Measurements from ENCODE around the gene DOK6. TPM values are rescaled to one million over a fixed set of nuclear protein-coding genes. Genes with fewer than 3 reads are reported as not detected.

Gene DOK6
- total RNA-seq, 1 experiment from 2014 or later, result not detected

DNA sequence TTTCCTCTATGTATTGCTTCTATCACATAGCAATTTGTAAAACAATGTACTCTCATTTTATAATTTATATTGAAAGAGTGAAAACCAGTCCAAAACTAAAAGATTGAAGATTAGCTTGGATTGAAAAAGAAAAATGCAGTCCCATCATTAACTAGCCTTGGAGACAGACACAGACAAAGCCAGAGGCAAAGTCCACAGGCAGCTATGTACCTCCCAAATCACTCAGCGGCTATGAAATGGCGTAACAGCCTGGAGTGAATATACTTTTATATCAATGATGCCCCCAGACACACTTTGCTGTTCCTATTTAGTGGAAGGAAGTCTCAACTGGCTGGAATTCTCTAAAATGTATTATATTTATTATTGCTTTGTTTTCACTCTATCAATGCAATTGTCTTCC lies 33.6 kb upstream of the DOK6 start:
- H3K27ac ChIP-seq, result no peak overlapping the region
- no peaks in the 10 kb centered on the region for H3K4me1 ChIP-seq (replicated peaks; ENCODE audit: insufficient read depth)
- no peaks in the 10 kb centered on the region for H3F3A ChIP-seq (ENCODE audit: insufficient read depth, low read depth)
- H3K36me3 ChIP-seq (ENCODE audit: low read depth), result no peaks in the 10 kb centered on the region
- H4K20me1 ChIP-seq (ENCODE audit: insufficient read depth), result no peaks in the 10 kb centered on the region
- H3K79me2 ChIP-seq (ENCODE audit: low read depth), result no peaks in the 10 kb centered on the region
- intact Hi-C loops (cut with micrococcal nuclease; ENCODE audit: unreplicated experiment), result no loop called here
- no TSS peak for BruUV-seq (replicated peaks)
- CTCF ChIA-PET, result no interaction called here
- H3K4me2 ChIP-seq, result no peak overlapping the region
- H2AFZ ChIP-seq, result no peak overlapping the region
- no peaks in the 10 kb centered on the region for H3K27me3 ChIP-seq (ENCODE audit: insufficient read depth, low read depth)
- POLR2A ChIA-PET (ENCODE audit: unreplicated experiment), result no interaction called here
- H3K9me2 ChIP-seq (ENCODE audit: insufficient read depth), result no peaks in the 10 kb centered on the region
- no peak overlapping the region for H3K4me3 ChIP-seq
- TF ChIP-seq CTCF (conservative IDR thresholded peaks at IDR 0.05) (no peak), EZH2 (IDR thresholded peaks at IDR 0.05; ENCODE audit: low read depth) (no peak)
- H3K9me3 ChIP-seq (ENCODE audit: insufficient read depth, low read depth), result no peaks in the 10 kb centered on the region
- no peak for DNase-seq

GRCh38 chr18:69371729-69372128 lies 29.0 kb upstream of the DOK6 start:
- CTCF ChIA-PET, result no interaction called here
- POLR2A ChIA-PET (ENCODE audit: unreplicated experiment), result no interaction called here
- H3K4me3 ChIP-seq, result no peak overlapping the region
- DNase-seq, result no peak
- intact Hi-C loops (cut with micrococcal nuclease; ENCODE audit: unreplicated experiment), result no loop called here
- no peak overlapping the region for H3K4me2 ChIP-seq
- no peaks in the 10 kb centered on the region for H3F3A ChIP-seq (ENCODE audit: insufficient read depth, low read depth)
- no peaks in the 10 kb centered on the region for H3K9me2 ChIP-seq (ENCODE audit: insufficient read depth)
- H3K27ac ChIP-seq, result no peak overlapping the region
- no peaks in the 10 kb centered on the region for H3K4me1 ChIP-seq (replicated peaks; ENCODE audit: insufficient read depth)
- TF ChIP-seq EZH2 (IDR thresholded peaks at IDR 0.05; ENCODE audit: low read depth) (no peak), CTCF (conservative IDR thresholded peaks at IDR 0.05) (no peak)
- no peaks in the 10 kb centered on the region for H4K20me1 ChIP-seq (ENCODE audit: insufficient read depth)
- H2AFZ ChIP-seq, result no peak overlapping the region
- no peaks in the 10 kb centered on the region for H3K79me2 ChIP-seq (ENCODE audit: low read depth)
- no peaks in the 10 kb centered on the region for H3K27me3 ChIP-seq (ENCODE audit: insufficient read depth, low read depth)
- BruUV-seq (replicated peaks), result no TSS peak
- H3K9me3 ChIP-seq (ENCODE audit: insufficient read depth, low read depth), result no peaks in the 10 kb centered on the region
- H3K36me3 ChIP-seq (ENCODE audit: low read depth), result no peaks in the 10 kb centered on the region

- no peak for TF ChIP-seq EZH2 (IDR thresholded peaks at IDR 0.05; ENCODE audit: low read depth)
- DNase-seq, result no peak
- H3K9me2 ChIP-seq (ENCODE audit: insufficient read depth), result no peaks in the 10 kb centered on the region
- no peaks in the 10 kb centered on the region for H3K79me2 ChIP-seq (ENCODE audit: low read depth)
- no peak overlapping the region for H3K27ac ChIP-seq
- H2AFZ ChIP-seq, result no peak overlapping the region
- no peaks in the 10 kb centered on the region for H3K4me1 ChIP-seq (replicated peaks; ENCODE audit: insufficient read depth)
- no peaks in the 10 kb centered on the region for H3K36me3 ChIP-seq (ENCODE audit: low read depth)
- H3K4me3 ChIP-seq, result no peak overlapping the region
- BruUV-seq (replicated peaks), result no TSS peak
- H3F3A ChIP-seq (ENCODE audit: insufficient read depth, low read depth), result no peaks in the 10 kb centered on the region
- H3K4me2 ChIP-seq, result no peak overlapping the region
- no peaks in the 10 kb centered on the region for H4K20me1 ChIP-seq (ENCODE audit: insufficient read depth)
- ChIA-PET CTCF (no interaction called here), POLR2A (ENCODE audit: unreplicated experiment) (no interaction called here)
- intact Hi-C loops (cut with micrococcal nuclease; ENCODE audit: unreplicated experiment), result no loop called here
- no peaks in the 10 kb centered on the region for H3K27me3 ChIP-seq (ENCODE audit: insufficient read depth, low read depth)
- H3K9me3 ChIP-seq (ENCODE audit: insufficient read depth, low read depth), result no peaks in the 10 kb centered on the region
These were observed 20.4 kb upstream of the DOK6 start for GRCh38 chr18:69380324-69380723.

GRCh38 chr18:69383186-69383585 lies 17.5 kb upstream of the DOK6 start:
- Histone ChIP-seq H3K36me3 (ENCODE audit: low read depth) (no peaks in the 10 kb centered on the region), H3K27ac (no peak overlapping the region), H3K4me2 (no peak overlapping the region), H3K79me2 (ENCODE audit: low read depth) (no peaks in the 10 kb centered on the region), H3F3A (ENCODE audit: insufficient read depth, low read depth) (no peaks in the 10 kb centered on the region), H4K20me1 (ENCODE audit: insufficient read depth) (no peaks in the 10 kb centered on the region), H3K9me2 (ENCODE audit: insufficient read depth) (no peaks in the 10 kb centered on the region), H3K9me3 (ENCODE audit: insufficient read depth, low read depth) (no peaks in the 10 kb centered on the region), H3K4me3 (no peak overlapping the region), H3K4me1 (replicated peaks; ENCODE audit: insufficient read depth) (no peaks in the 10 kb centered on the region), H3K27me3 (ENCODE audit: insufficient read depth, low read depth) (no peaks in the 10 kb centered on the region), H2AFZ (no peak overlapping the region)
- POLR2A ChIA-PET (ENCODE audit: unreplicated experiment), result no interaction called here
- intact Hi-C loops (cut with micrococcal nuclease; ENCODE audit: unreplicated experiment), result no loop called here
- no TSS peak for BruUV-seq (replicated peaks)
- CTCF ChIA-PET, result no interaction called here
- no peak for TF ChIP-seq CTCF (conservative IDR thresholded peaks at IDR 0.05)
- no peak for TF ChIP-seq EZH2 (IDR thresholded peaks at IDR 0.05; ENCODE audit: low read depth)
- no peak for DNase-seq

All from PC-9 (cell line).